Measurements from ENCODE around the gene TUBB. TPM values are rescaled to one million over a fixed set of nuclear protein-coding genes. Genes with fewer than 3 reads are reported as not detected.

The TUBB gene
- total and polyA plus RNA-seq, 9 of the 15 experiments (the other 6 are each of a cell fraction or from before 2014, with no cell fraction given): 971 to 2,870 (median 1,478) TPM

DNA sequence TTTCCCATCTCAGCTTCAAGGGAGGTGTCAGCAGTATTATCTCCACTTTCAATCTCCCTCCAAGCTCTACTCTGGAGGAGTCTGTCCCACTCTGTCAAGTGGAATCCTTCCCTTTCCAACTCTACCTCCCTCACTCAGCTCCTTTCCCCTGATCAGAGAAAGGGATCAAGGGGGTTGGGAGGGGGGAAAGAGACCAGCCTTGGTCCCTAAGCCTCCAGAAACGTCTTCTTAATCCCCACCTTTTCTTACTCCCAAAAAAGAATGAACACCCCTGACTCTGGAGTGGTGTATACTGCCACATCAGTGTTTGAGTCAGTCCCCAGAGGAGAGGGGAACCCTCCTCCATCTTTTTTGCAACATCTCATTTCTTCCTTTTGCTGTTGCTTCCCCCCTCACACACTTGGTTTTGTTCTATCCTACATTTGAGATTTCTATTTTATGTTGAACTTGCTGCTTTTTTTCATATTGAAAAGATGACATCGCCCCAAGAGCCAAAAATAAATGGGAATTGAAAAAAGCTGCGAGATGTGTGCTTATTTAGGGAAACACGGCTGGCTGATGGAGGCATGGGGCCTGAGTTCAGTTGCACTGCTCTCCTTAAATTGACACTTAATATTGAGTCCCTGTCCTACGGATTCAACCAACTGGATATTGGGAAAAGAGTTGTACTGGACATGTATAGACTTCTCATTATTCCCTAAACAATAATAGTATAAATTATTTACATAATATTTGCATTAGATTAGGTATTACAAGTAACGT is 4.9 kb downstream of the TUBB start:
- Histone ChIP-seq H3K9ac (ENCODE audit: insufficient read depth in 1 of 2, low read depth in 2 of 2, low read length in 2 of 2) (no peak overlapping the region), H3K9me1 (ENCODE audit: control insufficient read depth, insufficient read depth, low read length) (peaks cover 4% of the 10 kb centered on the region), H3K4me1 (replicated peaks in 1 of 2; ENCODE audit: control insufficient read depth in 2 of 2, insufficient read depth in 2 of 2, low read length in 2 of 2) (peaks cover 14 to 18% of the 10 kb centered on the region in 2 experiments; a peak in 4 of 5 replicates), H2AFZ (ENCODE audit: low read depth, low read length) (no peak overlapping the region), H3K4me2 (ENCODE audit: insufficient read depth, low read length) (no peak overlapping the region), H3K4me3 (no peak overlapping the region), H3K79me2 (ENCODE audit: control insufficient read depth, insufficient read depth, low read length) (peaks cover 59% of the 10 kb centered on the region), H3K27ac (ENCODE audit: extremely low read depth, low read depth, low read length) (no peak overlapping the region; the same call in 2 of the 3 replicates), H4K20me1 (replicated peaks; ENCODE audit: control insufficient read depth, insufficient read depth, low read length) (peaks cover 44% of the 10 kb centered on the region), H3K27me3 (ENCODE audit: control insufficient read depth in 2 of 2, insufficient read depth in 2 of 2, low read length in 2 of 2) (no peaks in the 10 kb centered on the region), H3K36me3 (ENCODE audit: control insufficient read depth, insufficient read depth, low read length) (peaks cover 74% of the 10 kb centered on the region), H3K9me3 (replicated peaks; ENCODE audit: control insufficient read depth, insufficient read depth, low read depth, low read length) (no peaks in the 10 kb centered on the region)
- intact Hi-C loops (cut with micrococcal nuclease): no loop called here
- DNase-seq (ENCODE audit: extremely low read depth in 1 of 4, low spot score in 3 of 4): peak in 1 of 4 experiments; percentile 50
- ATAC-seq: peak; percentile 0
- whole genome bisulfite sequencing (ENCODE audit: insufficient coverage, low coverage, missing lambda C conversion rate): 47% methylated on average over 6 of the region's 6 CpGs
- ChIA-PET CTCF (ENCODE audit: low intra/inter-chr PET ratio) (interaction anchor here (0.6 to 1.4 kb wide), 2 partner anchors 16 to 46 kb away, joined by 3 to 6 read pairs; no protein-coding TSS in a partner anchor), POLR2A (interaction anchor here (0.6 to 27.1 kb wide), 11 partner anchors 11 to 189 kb away, joined by 3 to 524 read pairs (median 3); partner anchors contain the start of genes FLOT1 and NRM)
- no peak for FAIRE-seq
- BruUV-seq (replicated peaks): no TSS peak
- in situ Hi-C loops (cut with MboI): loop anchor here (5.0 to 10.0 kb wide), 2 partner anchors 50 to 243 kb away; partner anchors contain the start of gene DHX16
- TF ChIP-seq ZNF740 (CRISPR knock-in tag; IDR thresholded peaks at IDR 0.05): no peak
- TF ChIP-seq ZNF740 (tag; IDR thresholded peaks at IDR 0.05): no peak
- peak; percentile 9; the same call in 1 of the 2 replicates for TF ChIP-seq STAT5A (IDR thresholded peaks at IDR 0.05; ENCODE audit: borderline replicate concordance, low read length)
- TF ChIP-seq, protein P1, sequence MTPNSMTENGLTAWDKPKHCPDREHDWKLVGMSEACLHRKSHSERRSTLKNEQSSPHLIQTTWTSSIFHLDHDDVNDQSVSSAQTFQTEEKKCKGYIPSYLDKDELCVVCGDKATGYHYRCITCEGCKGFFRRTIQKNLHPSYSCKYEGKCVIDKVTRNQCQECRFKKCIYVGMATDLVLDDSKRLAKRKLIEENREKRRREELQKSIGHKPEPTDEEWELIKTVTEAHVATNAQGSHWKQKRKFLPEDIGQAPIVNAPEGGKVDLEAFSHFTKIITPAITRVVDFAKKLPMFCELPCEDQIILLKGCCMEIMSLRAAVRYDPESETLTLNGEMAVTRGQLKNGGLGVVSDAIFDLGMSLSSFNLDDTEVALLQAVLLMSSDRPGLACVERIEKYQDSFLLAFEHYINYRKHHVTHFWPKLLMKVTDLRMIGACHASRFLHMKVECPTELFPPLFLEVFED (CRISPR knock-in tag; conservative IDR thresholded peaks at IDR 0.05): peak; percentile 63; the same call in 1 of the 2 replicates
- TF ChIP-seq CGGBP1 (CRISPR knock-in tag; IDR thresholded peaks at IDR 0.05): peak; percentile 68; the same call in 1 of the 2 replicates
- TF ChIP-seq ZNF707 (CRISPR knock-in tag; conservative IDR thresholded peaks at IDR 0.05): no peak
- no peak for TF ChIP-seq ZNF717 (CRISPR knock-in tag; IDR thresholded peaks at IDR 0.05)
- TF ChIP-seq SIN3A (IDR thresholded peaks at IDR 0.05; ENCODE audit: borderline replicate concordance in 2 of 2, control insufficient read depth in 1 of 2, low read depth in 2 of 2, low read length in 2 of 2): peak in 1 of 2 experiments; percentile 85; a peak in 1 of 4 replicates
- TF ChIP-seq HOMEZ (CRISPR knock-in tag; IDR thresholded peaks at IDR 0.05): no peak
- peak; percentile 60; the same call in 1 of the 2 replicates for TF ChIP-seq ZNF253 (CRISPR knock-in tag; conservative IDR thresholded peaks at IDR 0.05)
- peak; percentile 13; the same call in 1 of the 2 replicates for TF ChIP-seq CREB1 (IDR thresholded peaks at IDR 0.05)
- no peak for TF ChIP-seq CREB1 (CRISPR knock-in tag; IDR thresholded peaks at IDR 0.05)
- TF ChIP-seq ZNF436 (CRISPR knock-in tag; IDR thresholded peaks at IDR 0.05): 0 out of 2 replicates have a peak, but pooled peaks have one; percentile 16
- TF ChIP-seq, protein P2, sequence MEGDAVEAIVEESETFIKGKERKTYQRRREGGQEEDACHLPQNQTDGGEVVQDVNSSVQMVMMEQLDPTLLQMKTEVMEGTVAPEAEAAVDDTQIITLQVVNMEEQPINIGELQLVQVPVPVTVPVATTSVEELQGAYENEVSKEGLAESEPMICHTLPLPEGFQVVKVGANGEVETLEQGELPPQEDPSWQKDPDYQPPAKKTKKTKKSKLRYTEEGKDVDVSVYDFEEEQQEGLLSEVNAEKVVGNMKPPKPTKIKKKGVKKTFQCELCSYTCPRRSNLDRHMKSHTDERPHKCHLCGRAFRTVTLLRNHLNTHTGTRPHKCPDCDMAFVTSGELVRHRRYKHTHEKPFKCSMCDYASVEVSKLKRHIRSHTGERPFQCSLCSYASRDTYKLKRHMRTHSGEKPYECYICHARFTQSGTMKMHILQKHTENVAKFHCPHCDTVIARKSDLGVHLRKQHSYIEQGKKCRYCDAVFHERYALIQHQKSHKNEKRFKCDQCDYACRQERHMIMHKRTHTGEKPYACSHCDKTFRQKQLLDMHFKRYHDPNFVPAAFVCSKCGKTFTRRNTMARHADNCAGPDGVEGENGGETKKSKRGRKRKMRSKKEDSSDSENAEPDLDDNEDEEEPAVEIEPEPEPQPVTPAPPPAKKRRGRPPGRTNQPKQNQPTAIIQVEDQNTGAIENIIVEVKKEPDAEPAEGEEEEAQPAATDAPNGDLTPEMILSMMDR (IDR thresholded peaks at IDR 0.05 in 2 of 3, conservative IDR thresholded peaks at IDR 0.05 in 1 of 3; ENCODE audit: insufficient read depth in 2 of 3, low read depth in 1 of 3, low read length in 3 of 3): no peak

Measured in K562 (cell line).